GM12891 (cell line): Measurements from ENCODE around the gene PPP1R1B.

Experiments
- DNase-seq: peaks from one replicate; pipeline ENCODE4 v3.0.0; 2011; ENCODE audit warnings: low spot score; ENCODE audit not compliant: insufficient read length
- FAIRE-seq: peaks from 2 replicates; lab custom pipeline; 2011; peaks lifted over from hg19 to GRCh38; lab: Jason Lieb, UNC
- PAX5 ChIP-seq: IDR thresholded peaks from 2 replicates; pipeline ENCODE4 v1.6.1; 2011; ENCODE audit warnings: low read length, moderate library complexity, mild to moderate bottlenecking; ENCODE audit not compliant: insufficient read depth, severe bottlenecking
- POLR2A ChIP-seq: IDR thresholded peaks from 2 replicates; pipeline ENCODE4 v1.6.1; 2011; ENCODE audit warnings: low read depth, low read length, control low read depth
- POLR2AphosphoS5 ChIP-seq: IDR thresholded peaks from 2 replicates; pipeline ENCODE4 v1.6.1; 2011; ENCODE audit warnings: low read depth, low read length, control low read depth
- POU2F2 ChIP-seq: IDR thresholded peaks from 2 replicates; pipeline ENCODE4 v1.6.1; 2011; ENCODE audit warnings: low read depth, mild to moderate bottlenecking, control low read depth, low read length, moderate library complexity
- SPI1 ChIP-seq: IDR thresholded peaks from 2 replicates; pipeline ENCODE4 v1.6.1; 2011; ENCODE audit warnings: low read depth, low read length, control low read depth
- TAF1 ChIP-seq: IDR thresholded peaks from 2 replicates; pipeline ENCODE4 v1.6.1; 2011; ENCODE audit warnings: low read depth, low read length, control low read depth

The PPP1R1B gene

DNA sequence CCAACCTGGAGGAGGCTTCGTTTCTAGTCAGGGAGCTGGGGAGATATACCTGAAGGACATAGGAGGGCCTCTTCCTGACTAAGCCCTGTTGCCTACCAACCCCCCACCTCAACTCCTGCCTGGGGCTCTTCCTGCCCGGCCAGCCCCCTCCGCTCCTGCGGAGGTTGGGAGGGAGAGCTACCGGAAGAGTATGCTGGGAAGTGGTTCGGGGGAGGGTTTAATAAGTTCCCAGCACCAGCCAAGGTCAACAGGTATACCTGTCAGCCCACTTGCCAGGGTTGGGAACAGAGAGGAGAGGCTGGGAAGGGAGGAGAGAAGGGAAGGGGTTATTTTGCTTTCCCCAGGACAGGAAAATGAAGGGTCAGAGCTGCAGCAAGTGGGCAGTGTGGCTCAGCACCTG, 4.7 kb downstream of the PPP1R1B start:
- FAIRE-seq: no peak
- no peak for DNase-seq
- no peak for TF ChIP-seq SPI1
- no peak for TF ChIP-seq TAF1
- TF ChIP-seq POLR2A: no peak
- TF ChIP-seq POU2F2: no peak
- TF ChIP-seq PAX5: no peak
- no peak for TF ChIP-seq POLR2AphosphoS5

DNA sequence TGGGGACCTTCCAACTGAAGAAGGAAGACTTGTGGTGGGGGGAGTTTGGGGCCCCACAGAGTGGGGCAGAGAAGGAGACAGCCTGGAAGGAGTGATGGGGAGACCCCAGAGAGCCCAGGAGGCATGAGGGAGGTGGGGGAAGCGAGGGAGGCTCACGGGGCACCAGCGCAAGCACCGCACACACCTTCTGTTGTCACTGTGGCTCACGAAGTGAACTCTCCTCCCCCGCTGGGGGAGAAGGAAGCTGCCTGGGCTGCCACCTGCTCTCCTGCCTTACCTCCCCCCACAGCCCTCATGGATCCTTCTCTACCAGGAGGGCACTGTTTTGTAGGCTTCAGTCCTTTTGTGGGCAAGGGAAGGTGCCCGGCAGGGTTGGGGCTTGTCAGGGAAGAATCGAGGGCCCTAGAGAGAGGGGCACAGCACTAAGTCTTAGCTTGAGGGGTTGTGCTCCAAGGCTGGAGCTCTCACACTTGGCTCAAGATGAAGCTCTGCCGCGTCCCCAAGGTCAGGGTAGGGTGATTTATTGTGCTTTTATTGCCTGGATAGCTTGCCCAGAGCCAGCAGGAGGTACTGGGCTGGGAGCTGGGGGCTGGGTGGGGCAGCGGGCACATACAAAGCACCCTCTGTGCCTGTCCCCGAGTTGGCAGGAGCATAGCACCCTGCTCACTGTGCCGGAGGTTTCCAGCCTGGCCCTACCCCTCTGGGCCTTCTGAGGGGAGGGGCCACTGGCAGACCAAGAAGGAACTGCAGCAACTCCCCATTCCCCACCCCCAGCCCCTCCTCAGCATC, 5.6 kb downstream of the PPP1R1B start:
- TF ChIP-seq PAX5 (no peak), SPI1 (no peak), POU2F2 (no peak), POLR2A (no peak), TAF1 (no peak), POLR2AphosphoS5 (no peak)
- FAIRE-seq (no peak), DNase-seq (no peak)

DNA sequence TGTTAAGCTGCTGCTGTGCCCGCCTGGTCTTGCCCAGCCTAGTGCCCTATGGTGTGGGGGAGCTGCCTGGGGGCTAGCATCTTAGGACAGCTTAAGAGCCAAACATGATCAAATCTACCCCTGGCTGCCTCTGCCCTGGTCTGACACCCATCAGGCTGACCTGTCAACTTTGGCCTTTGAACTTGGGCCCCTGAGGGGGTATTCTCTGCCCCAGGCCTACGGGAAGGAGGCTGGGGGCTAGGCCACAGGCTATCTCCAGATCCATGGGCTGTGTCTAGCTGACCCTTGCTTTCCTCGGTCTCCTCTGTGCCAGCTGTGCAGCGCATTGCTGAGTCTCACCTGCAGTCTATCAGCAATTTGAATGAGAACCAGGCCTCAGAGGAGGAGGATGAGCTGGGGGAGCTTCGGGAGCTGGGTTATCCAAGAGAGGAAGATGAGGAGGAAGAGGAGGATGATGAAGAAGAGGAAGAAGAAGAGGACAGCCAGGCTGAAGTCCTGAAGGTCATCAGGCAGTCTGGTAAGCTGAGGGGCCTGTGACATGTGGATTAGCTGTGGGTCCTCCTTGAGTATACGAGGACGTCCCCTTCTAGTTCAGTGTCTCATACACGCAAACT, 6.9 kb downstream of the PPP1R1B start:
- FAIRE-seq: no peak
- no peak for TF ChIP-seq POLR2A
- no peak for TF ChIP-seq TAF1
- TF ChIP-seq POLR2AphosphoS5: no peak
- no peak for TF ChIP-seq POU2F2
- no peak for TF ChIP-seq SPI1
- no peak for TF ChIP-seq PAX5
- DNase-seq: no peak

DNA sequence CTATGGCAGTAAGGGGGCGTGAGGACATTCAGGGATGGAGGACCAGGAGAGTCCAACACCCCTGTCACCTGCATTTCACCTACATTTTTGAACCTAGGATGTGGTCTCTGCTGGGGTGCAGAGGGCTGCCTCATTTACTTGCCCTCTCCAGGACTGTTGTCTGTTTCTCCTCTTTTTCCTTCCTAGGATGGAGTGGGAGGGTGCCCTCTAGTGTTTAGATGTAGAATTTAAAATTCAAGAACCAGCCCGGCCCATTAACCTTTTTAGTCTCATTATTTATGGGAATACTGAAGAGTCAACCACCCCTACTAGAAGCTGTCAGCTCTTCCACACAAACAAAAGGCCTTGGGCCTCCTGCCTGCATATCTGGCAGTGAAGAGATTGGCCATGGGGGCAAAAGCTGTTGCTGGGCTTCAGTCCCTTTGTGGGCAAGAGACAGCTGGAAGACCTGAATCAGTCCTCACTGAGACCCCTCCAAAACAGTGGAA, 7.7 kb downstream of the PPP1R1B start:
- DNase-seq: no peak

DNA sequence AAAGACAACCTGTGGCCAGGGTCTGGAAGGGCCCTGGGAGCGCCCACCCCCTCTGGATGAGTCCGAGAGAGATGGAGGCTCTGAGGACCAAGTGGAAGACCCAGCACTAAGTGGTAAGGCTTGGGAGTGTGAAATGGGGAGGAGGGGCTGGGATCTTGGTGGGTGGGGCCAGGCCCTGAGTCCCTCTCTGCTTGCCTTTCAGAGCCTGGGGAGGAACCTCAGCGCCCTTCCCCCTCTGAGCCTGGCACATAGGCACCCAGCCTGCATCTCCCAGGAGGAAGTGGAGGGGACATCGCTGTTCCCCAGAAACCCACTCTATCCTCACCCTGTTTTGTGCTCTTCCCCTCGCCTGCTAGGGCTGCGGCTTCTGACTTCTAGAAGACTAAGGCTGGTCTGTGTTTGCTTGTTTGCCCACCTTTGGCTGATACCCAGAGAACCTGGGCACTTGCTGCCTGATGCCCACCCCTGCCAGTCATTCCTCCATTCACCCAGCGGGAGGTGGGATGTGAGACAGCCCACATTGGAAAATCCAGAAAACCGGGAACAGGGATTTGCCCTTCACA, 8.9 kb downstream of the PPP1R1B start:
- DNase-seq: no peak
- FAIRE-seq: no peak
- TF ChIP-seq POLR2A: no peak
- no peak for TF ChIP-seq POU2F2
- no peak for TF ChIP-seq SPI1
- no peak for TF ChIP-seq POLR2AphosphoS5
- TF ChIP-seq PAX5: no peak
- no peak for TF ChIP-seq TAF1

More for the DNA sequence above, 7.7 kb downstream of the PPP1R1B start:
- no peak for TF ChIP-seq POLR2AphosphoS5
- no peak for TF ChIP-seq POLR2A
- TF ChIP-seq POU2F2: no peak
- TF ChIP-seq TAF1: no peak
- TF ChIP-seq PAX5: no peak
- no peak for TF ChIP-seq SPI1
- FAIRE-seq: no peak

DNA sequence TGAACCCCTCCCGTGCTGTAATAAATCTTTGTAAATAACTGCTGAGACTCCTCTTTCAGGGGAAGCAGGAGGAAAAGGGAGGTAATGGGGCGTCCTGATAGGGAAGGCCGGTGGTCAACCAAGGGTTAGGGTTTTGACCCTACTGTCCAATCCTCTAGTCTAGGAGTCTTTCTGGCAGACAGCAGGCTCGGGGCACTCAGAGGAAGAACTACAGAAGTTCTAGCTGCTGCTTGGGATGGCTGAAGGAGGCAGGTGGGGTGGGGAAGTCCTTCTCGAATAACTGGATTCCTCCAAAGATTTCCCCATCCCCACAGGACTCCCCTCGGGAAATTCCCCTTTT, 9.8 kb downstream of the PPP1R1B start:
- no peak for FAIRE-seq
- no peak for TF ChIP-seq PAX5
- TF ChIP-seq POLR2AphosphoS5: no peak
- no peak for TF ChIP-seq SPI1
- no peak for TF ChIP-seq POLR2A
- TF ChIP-seq TAF1: no peak
- TF ChIP-seq POU2F2: no peak
- no peak for DNase-seq

DNA sequence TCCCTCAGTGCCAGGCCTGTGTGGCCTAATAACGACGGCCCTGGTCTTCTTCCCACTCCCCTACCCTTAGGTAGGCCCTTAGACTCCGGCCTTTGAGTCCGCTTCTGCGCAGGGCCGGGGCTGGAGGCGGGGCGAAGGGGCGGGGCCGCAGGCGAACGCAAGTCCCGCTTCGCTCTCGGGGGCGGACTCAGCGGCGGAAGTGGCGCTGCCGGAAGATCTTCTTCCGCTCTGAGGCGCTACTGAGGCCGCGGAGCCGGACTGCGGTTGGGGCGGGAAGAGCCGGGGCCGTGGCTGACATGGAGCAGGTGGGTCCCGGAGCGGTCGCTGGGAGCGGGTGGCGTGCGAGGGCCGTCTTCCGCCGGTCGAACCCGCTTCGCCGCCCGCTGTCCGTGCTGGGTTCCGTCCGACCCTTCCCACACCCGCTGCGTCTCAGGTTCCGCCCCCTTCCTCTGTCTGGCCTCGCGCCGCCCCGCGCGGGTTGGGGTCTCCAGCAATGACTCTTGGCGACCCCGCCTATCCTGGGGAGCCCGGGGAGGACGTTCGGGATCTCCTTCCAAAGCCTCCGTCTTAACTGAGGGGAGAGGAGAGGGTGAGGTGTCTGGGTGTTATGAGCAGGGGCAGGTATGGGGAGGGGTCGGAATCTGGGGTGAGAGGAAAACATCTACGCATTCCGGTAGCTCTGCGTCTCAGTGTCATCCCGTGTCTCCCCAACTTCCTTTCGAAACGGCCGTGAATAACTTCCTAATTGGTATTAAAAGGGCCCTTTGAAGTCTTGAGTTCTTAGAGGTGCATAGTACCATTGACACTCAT, 10.4 kb downstream of the PPP1R1B start, which contains the start of gene STARD3:
TSS of gene STARD3 (plus strand) at position 218 of the 810 bp plus-strand sequence. CDS start 16,388 bp downstream, outside the sequence.
- DNase-seq (peak; percentile 98), FAIRE-seq (peak; percentile 98)
- peak; percentile 79; the same call in 1 of the 2 replicates for TF ChIP-seq POLR2AphosphoS5
- TF ChIP-seq POLR2A: peak; percentile 72
- peak; percentile 22; the same call in 1 of the 2 replicates for TF ChIP-seq SPI1
- no peak for TF ChIP-seq PAX5
- peak; percentile 77 for TF ChIP-seq TAF1

DNA sequence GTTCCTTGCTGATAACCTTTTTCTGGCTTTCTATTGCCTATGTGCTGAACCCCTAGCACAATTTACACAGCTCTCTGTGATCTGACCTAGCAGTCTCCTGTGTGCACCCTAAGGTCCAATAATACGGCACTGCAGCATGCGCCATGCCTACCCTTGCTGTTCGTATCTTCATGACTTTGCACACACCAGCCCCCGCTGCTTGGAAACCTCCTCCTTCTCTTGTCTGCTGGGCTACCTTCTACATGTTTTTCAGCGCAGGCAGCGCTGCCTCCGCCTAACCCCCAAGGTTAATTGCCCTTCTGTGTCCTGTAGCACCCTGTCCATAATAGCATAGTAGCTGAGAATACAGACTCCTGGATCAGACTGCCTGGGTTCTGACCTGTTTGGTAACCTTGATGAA, 11.6 kb downstream of the PPP1R1B start:
- TF ChIP-seq POLR2A: no peak
- TF ChIP-seq SPI1: no peak
- no peak for TF ChIP-seq POU2F2
- no peak for TF ChIP-seq PAX5
- no peak for TF ChIP-seq POLR2AphosphoS5
- no peak for TF ChIP-seq TAF1
- FAIRE-seq (no peak), DNase-seq (no peak)

DNA sequence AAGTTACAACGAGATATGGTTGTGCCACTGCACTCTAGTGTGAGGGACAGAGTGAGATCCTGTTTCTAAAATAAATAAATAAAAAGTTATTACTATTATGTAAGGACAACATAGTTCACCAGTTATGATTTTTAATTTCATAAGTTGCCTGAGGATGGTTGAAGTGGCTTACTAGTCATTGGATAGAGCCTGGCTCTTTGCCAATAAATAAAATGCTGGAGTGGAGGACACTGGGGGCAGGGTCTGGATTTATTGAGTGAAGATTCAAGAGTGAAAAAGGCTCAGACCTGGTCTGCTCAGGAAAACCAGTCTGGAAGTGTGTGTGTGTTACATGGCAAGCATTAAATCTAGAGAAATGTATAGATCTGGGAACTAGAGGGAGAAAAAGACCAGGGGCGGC, 12.3 kb downstream of the PPP1R1B start:
- no peak for DNase-seq
- FAIRE-seq: no peak
- TF ChIP-seq POLR2A: no peak
- TF ChIP-seq TAF1: no peak
- TF ChIP-seq POLR2AphosphoS5: no peak
- no peak for TF ChIP-seq POU2F2
- no peak for TF ChIP-seq SPI1
- no peak for TF ChIP-seq PAX5
